CMK (cell line): Measurements from ENCODE around the gene FUT1.
"Not testable (repeated sequence)": the region's sequence is repeated elsewhere in the genome, so short reads cannot be mapped to it uniquely, and the experiment has no call there.

Experiments
- DNase-seq: peaks from one replicate; pipeline ENCODE4 v3.0.0-alpha.2; 2010; ENCODE audit warnings: low read depth

Gene FUT1

DNA sequence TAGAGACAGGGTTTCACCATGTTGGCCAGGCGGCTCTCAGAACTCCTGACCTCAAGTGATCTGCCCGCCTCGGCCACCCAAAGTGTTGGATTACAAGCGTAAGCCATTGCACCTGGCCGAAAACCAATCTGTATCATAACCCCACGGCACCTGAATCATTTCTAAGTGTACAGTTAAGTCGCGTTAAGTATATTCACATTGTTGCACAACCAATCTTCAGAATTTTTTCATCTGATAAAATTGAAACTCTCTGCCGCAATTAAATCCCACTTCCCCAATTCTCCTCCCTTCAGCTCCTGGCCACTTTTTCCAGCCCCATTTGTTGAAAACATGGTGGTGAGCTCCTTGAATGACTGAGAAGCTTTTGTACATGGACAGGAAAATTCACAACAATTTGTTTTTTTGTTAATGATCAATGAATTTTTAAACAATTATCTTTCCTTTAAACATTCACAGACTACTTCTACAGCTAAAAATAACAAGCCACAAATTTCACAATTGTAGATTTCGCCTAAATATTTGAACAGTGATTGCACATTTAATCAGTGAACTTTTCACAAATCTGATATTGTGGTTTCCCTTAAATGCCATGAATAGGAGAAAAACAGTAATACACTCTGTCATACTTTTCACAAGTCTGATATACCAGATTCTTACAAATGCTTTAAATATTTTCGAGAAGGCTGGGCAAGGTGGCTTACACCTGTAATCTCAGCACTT lies 16.7 kb upstream of the FUT1 start:
- DNase-seq, result no peak

DNA sequence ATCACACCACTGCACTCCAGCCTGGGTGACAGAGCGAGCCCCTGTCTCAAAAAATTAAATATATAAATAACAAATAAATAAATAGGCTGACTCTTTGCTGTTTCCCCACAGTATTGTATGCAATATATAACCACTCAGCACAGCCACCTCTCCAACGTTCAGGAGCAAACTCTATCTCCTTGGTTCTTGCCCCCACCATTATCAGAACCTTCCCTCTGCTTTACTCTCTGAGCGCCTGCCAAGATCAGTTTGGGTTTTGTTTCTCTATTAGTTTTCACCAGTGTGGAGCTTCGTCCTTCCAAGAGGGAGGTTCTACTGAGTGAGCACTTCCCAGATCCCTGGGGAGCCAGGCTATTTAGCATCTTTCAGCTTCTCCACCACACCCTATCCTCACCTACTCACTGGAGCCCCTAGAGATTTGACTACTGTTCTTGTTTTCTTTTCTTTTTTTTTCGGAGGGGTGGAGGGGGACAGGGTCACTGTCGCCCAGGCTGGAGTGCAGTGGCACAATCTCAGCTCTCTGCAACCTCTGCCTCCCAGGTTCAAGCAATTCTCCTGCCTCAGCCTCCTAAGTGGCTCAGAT lies 15.8 kb upstream of the FUT1 start:
- not testable (repeated sequence) for DNase-seq

DNA sequence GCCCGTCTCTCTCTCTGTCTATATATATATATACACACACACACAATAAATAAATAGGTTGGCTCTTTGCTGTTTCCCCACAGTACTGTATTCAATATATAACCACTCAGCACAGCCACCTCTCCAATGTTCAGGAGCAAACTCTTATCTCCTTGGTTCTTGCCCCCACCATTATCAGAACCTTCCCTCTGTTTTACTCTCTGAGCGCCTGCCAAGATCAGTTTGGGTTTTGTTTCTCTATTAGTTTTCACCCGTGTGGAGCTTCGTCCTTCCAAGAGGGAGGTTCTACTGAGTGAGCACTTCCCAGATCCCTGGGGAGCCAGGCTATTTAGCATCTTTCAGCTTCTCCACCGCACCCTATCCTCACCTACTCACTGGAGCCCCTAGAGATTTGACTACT lies 13.4 kb upstream of the FUT1 start:
- not testable (repeated sequence) for DNase-seq

DNA sequence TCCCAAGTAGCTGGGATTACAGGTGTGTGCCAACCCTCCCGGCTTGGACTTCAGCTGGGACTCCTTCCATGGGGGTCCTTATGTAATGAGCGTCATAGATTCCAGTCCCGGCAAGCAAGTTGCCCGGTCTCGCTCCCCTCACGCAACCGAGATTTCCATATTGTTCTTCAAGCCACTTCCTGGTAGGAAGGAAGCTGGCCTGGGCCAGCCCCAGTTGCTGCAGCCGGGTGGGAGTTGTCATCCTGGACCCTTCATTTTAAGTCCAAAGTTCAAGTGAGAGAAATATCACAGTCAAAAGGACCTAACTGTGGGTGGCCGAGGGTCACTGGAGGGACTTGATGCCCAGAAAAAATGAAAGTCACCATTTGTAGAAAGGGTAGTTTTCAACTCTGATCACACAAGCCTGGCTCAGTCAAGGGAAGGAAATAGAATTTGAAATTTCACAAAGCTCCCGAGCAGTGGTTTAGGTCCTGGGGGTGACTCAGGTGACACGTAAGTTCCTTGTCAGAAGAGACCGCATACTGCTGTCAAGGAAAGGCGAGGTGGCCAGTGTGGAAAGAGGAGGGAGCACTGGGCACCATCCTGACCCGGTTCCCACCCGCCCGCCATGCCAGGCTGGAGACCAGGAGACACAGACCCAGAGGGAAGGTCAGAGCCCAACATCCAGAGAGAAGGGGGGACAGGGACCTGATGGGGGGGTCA lies 8.2 kb upstream of the FUT1 start:
- DNase-seq, result no peak

DNA sequence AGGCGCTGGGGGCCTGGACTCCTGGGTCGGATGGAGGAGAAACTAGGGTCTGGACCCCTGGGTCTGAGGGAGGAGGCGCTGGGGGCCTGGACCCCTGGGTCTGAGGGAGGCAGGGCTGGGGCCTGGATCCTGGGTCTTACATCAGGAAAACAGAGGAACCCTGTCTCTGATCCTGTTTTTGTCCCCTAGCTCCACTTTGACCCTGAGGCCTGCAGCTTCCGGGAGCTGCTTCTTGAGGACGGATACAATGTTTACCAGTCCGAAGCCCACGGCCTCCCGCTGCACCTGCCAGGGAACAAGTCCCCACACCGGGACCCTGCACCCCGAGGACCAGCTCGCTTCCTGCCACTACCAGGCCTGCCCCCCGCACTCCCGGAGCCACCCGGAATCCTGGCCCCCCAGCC lies 5.3 kb upstream of the FUT1 start:
- DNase-seq, result no peak

DNA sequence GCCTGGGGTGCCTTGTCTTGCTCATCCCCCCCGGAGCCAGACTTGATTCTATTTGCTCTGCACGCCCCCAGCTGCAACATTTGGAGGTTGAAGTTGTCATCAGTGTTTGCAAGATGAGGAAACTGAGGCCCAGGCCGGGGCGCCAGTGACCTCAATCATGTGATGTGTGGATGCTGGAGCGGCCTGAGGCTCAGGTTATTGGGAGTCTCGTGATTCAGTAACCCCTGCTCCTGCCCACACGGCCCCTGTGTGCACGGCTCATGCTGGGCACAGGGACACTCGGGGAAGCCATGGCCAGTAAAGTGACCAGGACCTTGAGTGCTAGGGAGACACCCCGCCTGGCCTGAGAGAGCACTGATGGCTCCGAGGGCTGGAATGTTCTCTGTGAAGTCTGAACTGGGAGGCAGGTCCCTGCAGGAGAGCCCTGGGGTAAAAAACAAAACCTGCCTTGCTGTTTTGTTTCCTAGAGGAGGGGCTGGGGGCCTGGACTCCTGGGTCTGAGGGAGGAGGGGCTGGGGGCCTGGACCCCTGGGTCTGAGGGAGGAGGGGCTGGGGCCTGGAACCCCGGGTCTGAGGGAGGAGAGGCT lies 4.7 kb upstream of the FUT1 start:
- no peak for DNase-seq

DNA sequence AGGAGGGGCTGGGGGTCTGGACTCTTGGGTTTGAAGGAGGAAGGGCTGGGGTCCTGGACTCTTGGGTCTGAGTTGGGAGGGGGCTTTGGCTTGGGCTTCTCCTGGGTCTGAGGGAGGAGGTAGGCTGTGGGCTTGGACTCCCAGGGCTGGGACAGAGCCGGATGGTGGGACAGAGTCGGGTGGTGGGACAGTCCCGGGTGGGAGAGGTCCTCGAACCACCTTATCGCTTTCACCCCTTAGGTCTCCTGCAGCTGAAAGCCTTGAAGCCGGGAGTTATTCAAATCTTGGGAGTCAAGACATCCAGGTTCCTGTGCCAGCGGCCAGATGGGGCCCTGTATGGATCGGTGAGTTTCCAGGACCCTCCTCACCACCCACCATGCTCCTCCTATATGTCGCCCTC lies 4.2 kb upstream of the FUT1 start:
- DNase-seq, result no peak

DNA sequence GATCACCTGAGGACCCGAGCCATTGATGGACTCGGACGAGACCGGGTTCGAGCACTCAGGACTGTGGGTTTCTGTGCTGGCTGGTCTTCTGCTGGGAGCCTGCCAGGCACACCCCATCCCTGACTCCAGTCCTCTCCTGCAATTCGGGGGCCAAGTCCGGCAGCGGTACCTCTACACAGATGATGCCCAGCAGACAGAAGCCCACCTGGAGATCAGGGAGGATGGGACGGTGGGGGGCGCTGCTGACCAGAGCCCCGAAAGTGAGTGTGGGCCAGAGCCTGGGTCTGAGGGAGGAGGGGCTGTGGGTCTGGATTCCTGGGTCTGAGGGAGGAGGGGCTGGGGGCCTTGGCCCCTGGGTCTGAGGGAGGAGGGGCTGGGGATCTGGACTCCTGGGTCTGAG lies 3.8 kb upstream of the FUT1 start:
- DNase-seq, result no peak

DNA sequence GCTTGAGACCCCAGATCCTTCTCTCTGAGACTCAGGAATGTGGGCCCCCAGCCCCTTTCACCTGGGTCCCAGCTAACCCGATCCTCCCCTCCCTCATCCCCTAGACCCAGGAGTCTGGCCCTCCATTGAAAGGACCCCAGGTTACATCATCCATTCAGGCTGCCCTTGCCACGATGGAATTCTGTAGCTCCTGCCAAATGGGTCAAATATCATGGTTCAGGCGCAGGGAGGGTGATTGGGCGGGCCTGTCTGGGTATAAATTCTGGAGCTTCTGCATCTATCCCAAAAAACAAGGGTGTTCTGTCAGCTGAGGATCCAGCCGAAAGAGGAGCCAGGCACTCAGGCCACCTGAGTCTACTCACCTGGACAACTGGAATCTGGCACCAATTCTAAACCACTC lies 3.3 kb upstream of the FUT1 start:
- DNase-seq, result no peak

DNA sequence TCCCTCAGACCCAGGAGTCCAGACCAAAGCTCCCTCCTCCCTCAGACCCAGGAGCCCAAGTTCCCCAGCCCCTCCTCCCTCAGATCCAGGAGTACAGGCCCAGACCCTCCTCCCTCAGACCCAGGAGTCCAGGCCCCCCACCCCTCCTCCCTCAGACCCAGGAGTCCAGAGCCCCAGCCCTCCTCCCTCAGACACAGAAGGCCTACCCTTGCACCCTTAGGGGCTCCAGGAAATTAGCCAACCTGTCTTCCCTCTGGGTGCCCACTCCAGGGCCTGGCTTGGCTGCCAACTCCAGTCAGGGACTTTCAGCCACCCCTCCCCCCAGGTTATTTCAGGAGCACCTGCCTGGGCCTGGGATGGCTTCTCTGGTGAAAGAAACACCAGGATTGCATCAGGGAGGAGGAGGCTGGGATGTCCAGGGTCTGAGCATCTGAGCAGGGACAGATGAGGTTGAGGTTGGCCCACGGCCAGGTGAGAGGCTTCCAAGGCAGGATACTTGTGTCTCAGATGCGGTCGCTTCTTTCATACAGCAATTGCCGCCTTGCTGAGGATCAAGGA lies 2.7 kb upstream of the FUT1 start, which contains the start of gene FGF21:
TSS of gene FGF21 (plus strand) at position 441 of the 558 bp plus-strand sequence. CDS start 713 bp downstream, outside the sequence.
- no peak for DNase-seq

DNA sequence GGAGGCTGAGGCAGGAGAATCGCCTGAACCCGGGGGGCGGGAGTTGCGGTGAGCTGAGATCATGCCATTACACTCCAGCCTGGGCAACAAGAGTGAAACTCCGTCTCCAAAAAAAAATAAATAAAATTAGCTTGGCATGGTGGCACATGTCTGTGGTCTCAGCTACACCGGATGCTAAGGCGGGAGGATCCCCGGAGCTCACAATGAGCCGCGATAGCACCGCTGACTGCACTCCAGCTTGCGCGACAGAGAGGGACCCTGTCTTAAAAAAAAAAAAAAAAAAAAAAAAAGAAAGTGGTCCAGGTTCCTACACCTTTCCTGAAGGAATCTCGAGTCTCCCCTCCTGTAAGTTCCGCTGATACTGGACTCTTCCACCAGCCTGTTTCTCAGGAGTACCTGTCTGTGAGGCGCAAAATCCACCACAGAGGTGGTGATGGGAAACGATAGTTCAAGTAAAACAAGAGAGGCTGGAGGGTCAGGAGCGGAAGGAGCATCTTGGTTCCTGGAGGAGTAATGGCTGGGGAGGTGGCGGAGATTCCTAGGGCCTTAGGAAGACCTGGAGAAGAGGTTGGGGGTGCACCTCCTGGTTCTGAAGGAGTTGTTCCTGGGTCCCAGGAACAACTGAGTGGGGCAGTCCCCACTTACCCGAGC lies 471 bp downstream of the FUT1 start:
- DNase-seq, result no peak

DNA sequence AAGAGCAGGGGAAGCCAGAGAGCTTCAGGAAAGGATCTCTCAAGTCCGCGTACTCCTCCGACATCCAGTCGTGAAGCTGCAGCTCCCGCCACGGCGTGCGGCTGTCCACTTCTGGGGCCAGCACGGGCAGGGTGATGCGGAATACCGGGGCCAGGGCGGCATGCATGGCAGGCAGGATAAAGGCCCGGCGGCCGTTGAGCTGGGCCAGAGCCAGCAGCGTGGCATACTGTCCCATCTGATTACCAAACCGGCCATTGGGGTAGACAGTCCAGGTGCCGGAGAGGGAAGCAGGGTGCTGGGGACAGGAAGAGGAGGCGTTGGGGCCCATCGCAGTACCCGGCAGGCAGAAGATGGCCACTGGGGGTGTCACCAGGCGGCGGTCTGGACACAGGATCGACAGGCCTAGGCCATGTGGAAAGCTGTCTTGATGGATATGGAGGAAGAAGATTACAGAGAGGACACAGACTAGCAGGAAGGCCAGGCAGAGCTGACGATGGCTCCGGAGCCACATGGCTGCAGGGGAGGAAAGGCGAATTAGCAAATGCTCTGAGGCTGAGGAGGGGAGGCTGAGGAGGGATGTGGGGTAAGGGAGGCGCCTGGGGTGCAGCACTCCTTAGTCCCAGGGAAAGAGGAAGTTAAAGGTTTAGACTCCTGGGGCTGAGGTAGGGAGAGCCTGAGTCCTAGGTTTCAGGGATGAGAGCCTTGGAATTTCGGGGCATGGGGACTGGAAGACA lies 1.5 kb downstream of the FUT1 start:
- DNase-seq, result no peak

DNA sequence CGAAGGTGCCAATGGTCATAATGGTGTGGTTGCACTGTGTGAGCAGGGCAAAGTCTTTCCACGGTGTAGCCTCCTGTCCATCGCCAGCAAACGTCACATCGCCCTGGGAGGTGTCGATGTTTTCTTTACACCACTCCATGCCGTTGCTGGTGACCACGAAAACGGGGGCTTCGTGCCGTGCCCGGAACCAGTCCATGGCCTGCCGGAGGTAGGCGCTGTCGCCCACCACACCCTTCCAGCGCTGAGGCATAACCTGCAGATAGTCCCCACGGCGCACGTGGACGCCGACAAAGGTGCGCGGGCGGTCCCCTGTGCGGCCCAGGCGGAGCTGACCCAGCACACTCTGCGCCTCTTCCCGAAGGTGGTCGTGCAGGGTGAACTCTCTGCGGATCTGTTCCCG lies 2.1 kb downstream of the FUT1 start:
- DNase-seq, result no peak

DNA sequence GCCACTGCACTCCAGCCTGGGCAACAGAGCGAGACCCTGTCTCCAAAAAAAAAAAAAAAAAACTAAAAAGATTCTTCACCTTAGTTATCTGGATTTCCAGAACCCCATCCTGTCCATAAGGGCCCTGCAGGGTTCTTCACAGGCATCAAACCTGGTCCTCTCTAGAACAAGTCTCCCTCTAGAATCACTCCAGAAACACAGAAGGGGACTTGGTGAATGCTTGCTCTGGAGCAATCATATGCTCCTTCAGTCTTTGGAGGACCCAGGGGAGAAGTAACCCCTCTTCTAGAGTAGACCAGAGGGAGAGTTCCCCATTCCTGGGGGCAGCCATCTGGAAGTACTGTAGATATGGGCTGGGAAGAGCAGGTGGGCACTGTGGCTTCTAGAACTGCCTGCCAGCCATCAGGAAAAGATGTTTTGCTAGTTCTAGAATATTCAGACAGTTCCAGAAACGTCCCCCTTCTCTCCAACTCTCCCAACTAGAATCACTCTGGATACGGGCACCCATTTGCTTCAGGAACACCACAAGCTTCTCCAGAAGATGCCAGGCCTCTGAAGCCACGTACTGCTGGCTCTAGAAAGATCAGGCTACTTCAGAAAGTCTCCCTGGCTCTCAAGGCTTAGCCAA lies 2.8 kb downstream of the FUT1 start:
- no peak for DNase-seq

DNA sequence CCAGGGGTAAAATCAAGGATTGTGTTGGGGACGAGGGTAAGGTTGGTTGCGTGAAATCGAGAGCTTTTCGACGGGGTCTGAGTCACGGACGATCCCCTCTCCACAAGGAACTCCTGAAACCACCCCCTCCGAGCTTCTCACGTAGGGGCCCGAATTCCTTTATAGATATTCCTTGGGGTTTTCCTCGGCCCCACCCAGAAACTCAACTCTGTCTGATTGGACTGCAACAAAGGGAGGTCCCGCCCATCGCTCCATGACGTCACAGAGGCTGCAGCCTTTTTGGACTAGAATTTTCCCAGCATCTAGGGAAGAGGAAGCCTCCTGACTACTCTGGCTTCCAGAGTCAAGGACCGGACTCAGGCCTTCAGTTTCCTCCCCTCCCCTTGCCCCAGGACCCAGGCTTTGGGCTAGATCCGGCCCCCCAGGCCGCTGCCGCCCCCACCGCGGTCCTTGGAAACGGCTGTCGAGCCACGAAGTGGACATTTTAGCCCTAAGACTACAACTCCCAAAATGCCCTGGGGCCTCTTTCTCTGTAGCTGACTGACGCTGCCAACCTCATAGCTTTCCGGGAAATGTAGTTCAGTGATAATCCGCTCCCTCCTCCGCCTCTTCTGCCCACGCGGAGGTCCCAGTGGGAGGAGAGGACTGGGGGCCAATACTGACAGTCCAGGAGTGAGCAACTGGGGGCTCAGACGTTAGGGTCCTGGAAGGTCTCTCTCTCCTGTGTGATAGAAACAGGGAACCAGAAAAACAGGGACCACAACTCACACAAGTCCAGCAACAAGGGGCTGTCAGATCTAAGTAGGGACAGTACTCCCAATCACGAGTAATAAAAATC lies 5.5 kb downstream of the FUT1 start, which contains the start of gene IZUMO1:
TSS of gene IZUMO1 (minus strand) at position 172 of the 838 bp plus-strand sequence. CDS start 1,050 bp downstream, outside the sequence.
- no peak for DNase-seq

DNA sequence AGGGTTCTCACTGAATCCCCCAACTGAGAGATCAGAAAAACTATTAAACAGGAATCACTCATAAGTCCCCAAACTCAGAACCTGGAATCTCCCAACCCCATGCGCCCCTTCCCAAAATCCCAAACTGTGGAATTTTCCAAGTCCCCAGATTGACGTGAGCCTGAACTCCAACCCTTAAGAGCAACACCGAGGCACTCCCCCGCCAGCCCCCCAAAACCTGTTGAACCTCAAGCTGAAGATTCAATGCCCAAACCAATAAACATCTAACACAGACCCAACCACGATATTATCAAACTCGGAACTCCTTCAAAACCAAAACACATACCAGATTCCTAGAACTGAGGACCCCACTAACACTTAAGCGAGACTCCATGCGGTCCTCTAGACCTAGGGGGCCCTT lies 6.3 kb downstream of the FUT1 start:
- DNase-seq, result no peak

DNA sequence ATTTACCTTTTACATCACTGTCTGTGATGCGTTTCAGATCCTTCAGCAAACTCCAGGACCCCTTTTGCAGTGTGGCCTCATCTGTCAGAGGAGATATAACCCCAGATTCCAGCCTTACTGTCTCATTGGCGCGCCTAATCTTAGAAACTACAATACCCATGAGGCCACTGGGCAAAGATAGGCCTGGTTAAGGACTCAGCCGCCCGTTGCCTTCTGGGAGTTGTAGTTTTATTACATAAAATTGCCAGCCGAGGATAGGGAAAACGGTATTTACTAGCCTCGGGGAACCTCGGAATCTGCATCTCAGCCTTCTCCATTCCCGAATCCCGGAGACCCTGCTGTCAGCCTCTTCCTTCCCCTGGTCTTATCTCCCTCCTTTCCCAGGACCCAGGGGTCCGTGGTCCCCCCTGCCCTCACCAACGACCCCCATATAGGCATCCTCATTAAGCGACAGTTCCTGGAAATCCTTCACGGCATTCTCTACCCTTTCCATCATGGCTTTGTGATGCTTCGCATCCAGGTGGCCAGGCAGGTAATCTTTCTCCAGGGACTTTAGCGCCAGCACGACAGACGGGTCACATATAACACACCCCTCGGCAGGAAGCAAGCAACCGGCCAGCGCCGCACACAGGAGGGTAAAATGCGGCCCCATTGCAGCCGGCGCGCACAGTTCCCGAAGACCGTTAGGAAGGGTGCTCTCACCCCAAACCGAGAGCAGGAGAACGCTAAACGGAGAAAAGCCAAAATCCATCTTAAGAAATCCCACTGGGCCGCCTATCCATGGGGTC lies 7.0 kb downstream of the FUT1 start:
- DNase-seq, result no peak

DNA sequence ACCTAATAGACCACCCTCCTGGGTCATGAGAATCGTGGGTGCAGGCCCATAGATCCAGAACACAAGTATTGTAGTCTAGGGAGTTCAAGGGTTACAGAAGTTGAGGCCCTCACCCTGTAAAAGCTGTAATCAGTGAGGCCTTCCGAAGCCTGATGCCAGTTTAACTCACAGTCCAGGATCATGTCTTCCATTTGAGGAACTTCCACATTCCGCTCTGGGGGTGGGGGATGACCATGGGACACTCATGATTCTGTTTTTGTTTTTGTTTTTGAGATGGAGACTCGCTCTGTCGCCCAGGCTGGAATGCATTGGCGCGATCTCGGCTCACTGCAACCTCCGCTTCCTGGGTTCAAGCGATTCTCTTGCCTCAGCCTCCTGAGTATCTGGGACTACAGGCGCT lies 10.3 kb downstream of the FUT1 start:
- no peak for DNase-seq
